Transverse colon (tissue), 3 donors: ENCODE results near the gene WDR47.

Experiments
- EP300 ChIP-seq: sonication (generic); formaldehyde crosslinking; IDR thresholded peaks from one replicate; pipeline ENCODE4 v1.6.1; 2017; ENCODE audit warnings: antibody characterized with exemption, low read depth
- TF ChIP-seq, protein P1 (sequence below), 5 experiments: fragments of 200-600 bp in 3 of 5; fragments of 450-650 bp in 2 of 5; sonication (generic) in 3 of 5; IDR thresholded peaks; 1 replicate in 2 of 5; 2 replicates in 3 of 5; pipeline ENCODE4 v1.5.1; 2016 to 2017; ENCODE audit warnings: antibody characterized with exemption in 5 of 5, inconsistent platforms in 3 of 5, mild to moderate bottlenecking in 2 of 5, moderate library complexity in 1 of 5

DNA sequence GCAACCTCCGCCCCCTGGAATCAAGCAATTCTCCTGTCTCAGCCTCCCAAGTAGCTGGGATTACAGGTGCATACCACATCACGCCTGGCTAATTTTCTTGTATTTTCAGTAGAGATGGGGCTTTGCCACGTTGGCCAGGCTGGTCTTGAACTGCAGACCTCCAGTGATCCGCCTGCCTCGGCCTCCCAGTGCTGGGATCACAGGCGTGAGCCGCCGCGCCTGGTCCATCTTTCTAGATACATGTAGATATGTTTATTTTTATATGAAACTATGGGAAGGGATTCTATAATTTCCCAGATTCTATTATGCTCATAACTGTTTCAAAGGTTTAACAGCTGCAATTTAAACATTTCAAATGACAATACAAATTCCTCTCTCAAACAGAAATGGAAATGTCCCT lies 105.7 kb downstream of the WDR47 start:
- TF ChIP-seq, protein P1, sequence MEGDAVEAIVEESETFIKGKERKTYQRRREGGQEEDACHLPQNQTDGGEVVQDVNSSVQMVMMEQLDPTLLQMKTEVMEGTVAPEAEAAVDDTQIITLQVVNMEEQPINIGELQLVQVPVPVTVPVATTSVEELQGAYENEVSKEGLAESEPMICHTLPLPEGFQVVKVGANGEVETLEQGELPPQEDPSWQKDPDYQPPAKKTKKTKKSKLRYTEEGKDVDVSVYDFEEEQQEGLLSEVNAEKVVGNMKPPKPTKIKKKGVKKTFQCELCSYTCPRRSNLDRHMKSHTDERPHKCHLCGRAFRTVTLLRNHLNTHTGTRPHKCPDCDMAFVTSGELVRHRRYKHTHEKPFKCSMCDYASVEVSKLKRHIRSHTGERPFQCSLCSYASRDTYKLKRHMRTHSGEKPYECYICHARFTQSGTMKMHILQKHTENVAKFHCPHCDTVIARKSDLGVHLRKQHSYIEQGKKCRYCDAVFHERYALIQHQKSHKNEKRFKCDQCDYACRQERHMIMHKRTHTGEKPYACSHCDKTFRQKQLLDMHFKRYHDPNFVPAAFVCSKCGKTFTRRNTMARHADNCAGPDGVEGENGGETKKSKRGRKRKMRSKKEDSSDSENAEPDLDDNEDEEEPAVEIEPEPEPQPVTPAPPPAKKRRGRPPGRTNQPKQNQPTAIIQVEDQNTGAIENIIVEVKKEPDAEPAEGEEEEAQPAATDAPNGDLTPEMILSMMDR (IDR thresholded peaks at IDR 0.05), result no peak
- TF ChIP-seq EP300, result no peak
